ENCODE measurements around the gene MYH9. TPM values are rescaled to one million over a fixed set of nuclear protein-coding genes. Genes with fewer than 3 reads are reported as not detected.

MYH9 gene
- total RNA-seq, 1 donor from 2014 or later: 633 TPM

- no peak for DNase-seq
- intact Hi-C loops (cut with micrococcal nuclease): loop anchor here (10.0 kb wide), 1 partner anchor 898 kb away; no protein-coding TSS in a partner anchor
- Mint-ChIP-seq H3K27ac (peak overlapping the region; percentile 77), H3K36me3 (ENCODE audit: low read depth) (peaks cover 71% of the 10 kb centered on the region), H3K4me3 (peak overlapping the region; percentile 60), H3K9me3 (no peaks in the 10 kb centered on the region), H3K27me3 (no peaks in the 10 kb centered on the region), H3K4me1 (peaks cover 86% of the 10 kb centered on the region)
Measured at GRCh38 chr22:36336246-36337182, 51.3 kb downstream of the MYH9 start.

DNA sequence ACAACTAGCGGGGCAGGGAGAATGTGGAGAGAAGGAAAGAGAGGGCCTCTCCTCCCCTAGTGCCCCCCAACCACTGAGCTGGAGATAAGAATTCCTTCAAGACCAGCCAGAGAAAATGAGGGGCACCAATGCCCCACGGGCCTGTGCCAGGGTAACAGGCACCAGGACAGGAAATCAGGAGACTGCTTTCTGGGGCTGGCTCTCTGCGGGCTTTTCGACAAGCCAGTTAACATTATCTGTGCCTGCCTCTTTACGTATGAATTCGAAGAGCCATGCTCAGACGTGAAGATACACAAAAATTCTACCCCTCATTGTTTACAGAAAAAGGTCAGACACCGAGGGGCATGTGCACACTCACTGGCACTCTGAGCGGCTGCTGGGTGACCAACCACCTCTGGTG lies 52.1 kb downstream of the MYH9 start:
- no peaks in the 10 kb centered on the region for H3K27me3 Mint-ChIP-seq
- no peaks in the 10 kb centered on the region for H3K9me3 Mint-ChIP-seq
- peak; percentile 72 for DNase-seq

DNA sequence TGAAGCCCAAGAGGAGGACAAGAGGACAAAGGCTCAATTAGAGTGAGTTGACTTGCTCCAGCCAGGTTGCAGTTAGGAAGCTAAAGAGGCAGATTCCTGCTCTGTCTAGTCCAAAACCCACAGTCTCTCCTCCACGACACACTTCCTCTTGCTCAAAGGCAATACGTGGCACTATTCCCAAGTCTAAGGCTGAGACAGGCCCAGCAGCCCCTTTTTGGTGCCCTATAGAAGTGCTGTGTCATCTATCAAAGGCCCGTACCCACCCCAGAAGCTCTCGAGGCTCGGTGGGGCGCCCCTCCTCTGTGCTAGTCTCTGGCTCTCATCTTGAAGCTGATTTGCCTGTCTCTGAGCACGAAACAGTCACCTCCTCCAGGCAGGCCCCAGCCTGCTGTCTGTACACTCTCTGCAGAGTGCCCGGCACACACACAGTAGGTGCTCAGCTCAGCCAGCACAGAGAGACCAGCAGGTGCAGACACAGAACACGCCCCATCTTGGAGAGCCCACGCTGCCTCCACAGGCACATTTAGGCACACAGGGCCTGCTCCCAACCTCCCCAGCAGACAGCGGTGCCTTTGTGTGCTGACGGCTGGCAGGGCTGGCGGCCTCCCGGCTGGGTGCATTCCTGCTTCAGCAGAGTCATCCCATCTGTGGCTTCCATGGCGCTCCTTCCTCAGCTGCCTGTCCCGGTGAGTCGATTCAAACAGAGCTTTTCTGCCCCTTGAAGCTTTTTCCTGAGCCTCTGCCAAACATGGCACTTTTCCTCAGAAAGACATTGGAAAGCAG lies 52.8 kb downstream of the MYH9 start:
- peak overlapping the region; percentile 88 for H3K4me3 Mint-ChIP-seq
- H3K27ac Mint-ChIP-seq: peak overlapping the region; percentile 99
- no peaks in the 10 kb centered on the region for H3K27me3 Mint-ChIP-seq
- peaks cover 73% of the 10 kb centered on the region for H3K36me3 Mint-ChIP-seq (ENCODE audit: low read depth)
- intact Hi-C loops (cut with micrococcal nuclease): loop anchor here (10.0 kb wide), 1 partner anchor 900 kb away; no protein-coding TSS in a partner anchor
- H3K9me3 Mint-ChIP-seq: no peaks in the 10 kb centered on the region
- peaks cover 88% of the 10 kb centered on the region for H3K4me1 Mint-ChIP-seq
- peak; percentile 78 for DNase-seq

More for the DNA sequence above, 52.1 kb downstream of the MYH9 start:
- peaks cover 70% of the 10 kb centered on the region for H3K36me3 Mint-ChIP-seq (ENCODE audit: low read depth)
- H3K4me1 Mint-ChIP-seq: peaks cover 86% of the 10 kb centered on the region
- H3K4me3 Mint-ChIP-seq: peak overlapping the region; percentile 88
- intact Hi-C loops (cut with micrococcal nuclease): loop anchor here (10.0 kb wide), 1 partner anchor 899 kb away; no protein-coding TSS in a partner anchor
- H3K27ac Mint-ChIP-seq: peak overlapping the region; percentile 99

DNA sequence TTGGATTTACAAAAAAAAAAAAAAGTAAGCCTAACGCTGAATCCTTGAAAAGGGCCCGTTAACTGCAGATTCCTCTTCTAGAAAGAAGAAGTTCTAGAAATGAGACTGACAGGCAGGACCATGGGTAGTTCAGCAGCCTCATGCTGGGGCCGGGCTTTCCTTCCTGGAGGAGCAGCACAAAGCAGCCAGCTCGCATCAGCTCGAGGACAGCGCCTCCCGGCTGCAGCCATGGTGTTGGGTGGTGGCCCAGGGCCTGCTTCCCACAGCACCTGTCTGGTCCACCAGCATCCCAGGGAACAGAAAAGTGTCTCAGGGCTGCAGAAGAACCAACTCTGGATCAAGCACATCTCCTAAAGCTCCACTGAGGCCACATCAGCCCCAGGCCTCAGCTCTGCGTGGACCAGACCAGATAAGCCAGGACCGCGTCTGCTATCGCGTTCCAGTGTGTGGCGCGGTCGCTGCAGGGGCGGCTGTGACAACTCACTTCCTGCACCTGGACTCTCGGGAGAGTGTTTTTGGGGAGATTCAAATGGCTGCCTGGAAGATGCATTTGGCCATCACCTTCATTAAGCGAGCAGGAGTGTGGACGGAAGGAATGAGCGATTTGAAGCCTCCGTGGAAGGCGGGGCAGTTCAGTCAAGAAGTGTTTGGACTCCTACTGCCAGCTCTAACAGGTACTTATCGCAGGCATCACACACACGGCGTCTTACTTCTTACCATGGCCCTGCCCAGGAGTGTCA lies 53.5 kb downstream of the MYH9 start:
- Mint-ChIP-seq H3K4me1 (peaks cover 88% of the 10 kb centered on the region), H3K9me3 (no peaks in the 10 kb centered on the region), H3K27ac (peak overlapping the region; percentile 99), H3K4me3 (peak overlapping the region; percentile 88), H3K27me3 (no peaks in the 10 kb centered on the region), H3K36me3 (ENCODE audit: low read depth) (peaks cover 73% of the 10 kb centered on the region)
- intact Hi-C loops (cut with micrococcal nuclease): loop anchor here (10.0 kb wide), 1 partner anchor 901 kb away; no protein-coding TSS in a partner anchor
- peak; percentile 81 for DNase-seq

- Mint-ChIP-seq H3K36me3 (ENCODE audit: low read depth) (peaks cover 72% of the 10 kb centered on the region), H3K9me3 (no peaks in the 10 kb centered on the region), H3K4me1 (peaks cover 88% of the 10 kb centered on the region), H3K27ac (peak overlapping the region; percentile 99), H3K4me3 (peak overlapping the region; percentile 88), H3K27me3 (no peaks in the 10 kb centered on the region)
- intact Hi-C loops (cut with micrococcal nuclease): loop anchor here (1.0 to 10.0 kb wide), 6 partner anchors 11 to 901 kb away; no protein-coding TSS in a partner anchor
- DNase-seq: peak; percentile 70
Measured at GRCh38 chr22:36333644-36334043, 54.1 kb downstream of the MYH9 start.

GRCh38 chr22:36332623-36333332 lies 55.0 kb downstream of the MYH9 start:
- Mint-ChIP-seq H3K9me3 (no peaks in the 10 kb centered on the region), H3K4me3 (peak overlapping the region; percentile 88), H3K4me1 (peaks cover 95% of the 10 kb centered on the region), H3K27me3 (no peaks in the 10 kb centered on the region), H3K36me3 (ENCODE audit: low read depth) (peaks cover 79% of the 10 kb centered on the region), H3K27ac (peak overlapping the region; percentile 99)
- DNase-seq: peak; percentile 89
- intact Hi-C loops (cut with micrococcal nuclease): loop anchor here (1.0 to 10.0 kb wide), 6 partner anchors 12 to 902 kb away; no protein-coding TSS in a partner anchor

- peaks cover 95% of the 10 kb centered on the region for H3K4me1 Mint-ChIP-seq
- intact Hi-C loops (cut with micrococcal nuclease): loop anchor here (1.0 to 10.0 kb wide), 4 partner anchors 7 to 903 kb away; no protein-coding TSS in a partner anchor
- peaks cover 79% of the 10 kb centered on the region for H3K36me3 Mint-ChIP-seq (ENCODE audit: low read depth)
- H3K27ac Mint-ChIP-seq: peak overlapping the region; percentile 99
- no peaks in the 10 kb centered on the region for H3K27me3 Mint-ChIP-seq
- H3K4me3 Mint-ChIP-seq: peak overlapping the region; percentile 88
- peak; percentile 89 for DNase-seq
- H3K9me3 Mint-ChIP-seq: no peaks in the 10 kb centered on the region
Measured at GRCh38 chr22:36331912-36332622, 55.7 kb downstream of the MYH9 start.

DNA sequence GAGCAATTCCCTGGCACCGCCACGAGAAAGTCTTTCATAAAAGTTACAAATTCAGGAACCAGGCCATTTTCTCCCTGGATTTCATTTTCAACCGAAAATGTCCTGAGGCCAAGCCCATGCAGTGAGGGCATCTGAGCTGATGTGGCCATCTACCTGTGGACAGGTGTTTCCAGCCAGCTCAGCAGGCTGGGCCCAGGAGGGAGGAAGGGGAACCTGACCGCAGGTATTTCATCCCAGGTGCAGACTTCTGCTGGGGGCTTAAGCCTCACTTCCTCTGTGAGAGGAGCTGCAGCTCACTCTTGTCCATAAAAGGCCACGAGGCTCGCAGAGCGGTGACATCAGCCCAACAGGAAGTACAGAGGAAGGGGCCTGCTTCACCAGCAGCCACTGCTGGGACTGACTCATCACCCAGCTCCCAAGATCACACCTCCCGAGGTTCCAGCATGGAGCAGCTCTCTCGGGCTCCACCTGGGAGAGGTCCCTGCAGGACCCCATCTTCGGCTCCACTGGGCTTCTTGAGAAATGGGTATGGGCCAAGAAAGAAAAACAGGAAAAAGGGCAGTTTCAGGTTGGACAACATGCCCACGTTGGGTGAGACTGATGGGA lies 56.4 kb downstream of the MYH9 start:
- H3K4me3 Mint-ChIP-seq: peak overlapping the region; percentile 88
- H3K36me3 Mint-ChIP-seq (ENCODE audit: low read depth): peaks cover 79% of the 10 kb centered on the region
- H3K4me1 Mint-ChIP-seq: peaks cover 92% of the 10 kb centered on the region
- peak overlapping the region; percentile 99 for H3K27ac Mint-ChIP-seq
- intact Hi-C loops (cut with micrococcal nuclease): loop anchor here (1.0 to 10.0 kb wide), 2 partner anchors 8 to 903 kb away; no protein-coding TSS in a partner anchor
- no peaks in the 10 kb centered on the region for H3K9me3 Mint-ChIP-seq
- H3K27me3 Mint-ChIP-seq: no peaks in the 10 kb centered on the region
- peak; percentile 94 for DNase-seq

DNA sequence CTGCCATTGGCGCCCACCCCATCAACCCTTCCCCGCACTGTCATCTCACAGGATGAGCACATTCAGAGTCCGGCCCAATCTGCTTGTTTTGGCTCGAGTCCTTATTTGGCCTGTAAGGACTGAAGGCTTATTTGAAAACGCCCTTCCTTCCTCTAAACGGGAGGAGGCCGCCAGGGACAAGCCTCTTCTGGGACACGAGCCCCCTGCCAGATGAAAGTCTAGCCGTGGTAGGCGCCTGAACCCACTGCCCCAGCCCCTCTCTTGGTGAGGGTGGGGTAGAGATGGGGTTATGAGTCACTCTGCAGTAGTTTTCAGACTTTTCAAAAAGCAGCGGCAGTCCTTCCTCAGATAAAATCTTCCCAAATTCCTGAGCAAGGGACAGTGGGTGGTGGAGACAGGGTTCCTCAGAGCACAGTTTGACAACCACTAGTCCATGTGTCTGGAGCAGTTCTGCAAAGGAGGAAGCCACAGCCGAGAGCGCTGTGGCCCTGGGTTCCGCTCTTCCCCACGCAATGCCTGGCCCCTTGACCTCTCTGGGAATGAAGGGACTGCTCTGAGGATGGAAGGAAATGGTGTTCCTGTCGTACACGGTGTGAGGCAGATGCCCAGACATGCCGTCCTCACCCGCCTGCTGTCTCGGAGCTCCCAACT lies 57.0 kb downstream of the MYH9 start:
- Mint-ChIP-seq H3K4me1 (peaks cover 87% of the 10 kb centered on the region), H3K4me3 (peak overlapping the region; percentile 88), H3K9me3 (no peaks in the 10 kb centered on the region), H3K27ac (peak overlapping the region; percentile 99), H3K27me3 (no peaks in the 10 kb centered on the region), H3K36me3 (ENCODE audit: low read depth) (peaks cover 79% of the 10 kb centered on the region)
- intact Hi-C loops (cut with micrococcal nuclease): loop anchor here (1.0 to 10.0 kb wide), 2 partner anchors 9 to 904 kb away; no protein-coding TSS in a partner anchor
- DNase-seq: peak; percentile 74

DNA sequence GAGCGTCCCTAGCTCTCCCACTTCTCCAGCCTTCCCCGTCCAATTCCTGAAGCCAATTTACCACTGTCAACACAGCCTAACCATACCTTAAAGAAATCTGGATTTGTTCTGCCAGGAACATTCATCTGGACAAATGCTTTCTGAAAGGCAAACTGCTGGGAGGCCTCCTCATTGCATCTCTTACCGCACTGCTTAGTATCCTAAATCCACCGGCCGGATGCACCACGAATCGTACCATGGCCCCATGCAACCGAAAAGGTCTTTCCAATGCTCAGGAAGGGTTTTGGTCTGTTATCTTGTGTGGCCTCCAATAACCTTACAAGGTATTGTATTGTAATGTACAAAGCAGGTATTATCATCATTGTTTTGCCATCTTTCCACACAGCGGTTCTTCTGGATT lies 57.6 kb downstream of the MYH9 start:
- no peaks in the 10 kb centered on the region for H3K27me3 Mint-ChIP-seq
- H3K9me3 Mint-ChIP-seq: no peaks in the 10 kb centered on the region
- H3K4me1 Mint-ChIP-seq: peaks cover 83% of the 10 kb centered on the region
- intact Hi-C loops (cut with micrococcal nuclease): loop anchor here (10.0 kb wide), 1 partner anchor 905 kb away; no protein-coding TSS in a partner anchor
- peak overlapping the region; percentile 88 for H3K4me3 Mint-ChIP-seq
- peaks cover 79% of the 10 kb centered on the region for H3K36me3 Mint-ChIP-seq (ENCODE audit: low read depth)
- peak overlapping the region; percentile 99 for H3K27ac Mint-ChIP-seq
- DNase-seq: no peak

Data from activated CD4-positive, alpha-beta T cell treated with anti-CD3 and anti-CD28 coated beads, Interleukin-2, amount 10 ng/mL, durations not matched to agents 24 days and 14 days (primary cell).